ENCODE data around the gene ULK4.

Gene ULK4

DNA sequence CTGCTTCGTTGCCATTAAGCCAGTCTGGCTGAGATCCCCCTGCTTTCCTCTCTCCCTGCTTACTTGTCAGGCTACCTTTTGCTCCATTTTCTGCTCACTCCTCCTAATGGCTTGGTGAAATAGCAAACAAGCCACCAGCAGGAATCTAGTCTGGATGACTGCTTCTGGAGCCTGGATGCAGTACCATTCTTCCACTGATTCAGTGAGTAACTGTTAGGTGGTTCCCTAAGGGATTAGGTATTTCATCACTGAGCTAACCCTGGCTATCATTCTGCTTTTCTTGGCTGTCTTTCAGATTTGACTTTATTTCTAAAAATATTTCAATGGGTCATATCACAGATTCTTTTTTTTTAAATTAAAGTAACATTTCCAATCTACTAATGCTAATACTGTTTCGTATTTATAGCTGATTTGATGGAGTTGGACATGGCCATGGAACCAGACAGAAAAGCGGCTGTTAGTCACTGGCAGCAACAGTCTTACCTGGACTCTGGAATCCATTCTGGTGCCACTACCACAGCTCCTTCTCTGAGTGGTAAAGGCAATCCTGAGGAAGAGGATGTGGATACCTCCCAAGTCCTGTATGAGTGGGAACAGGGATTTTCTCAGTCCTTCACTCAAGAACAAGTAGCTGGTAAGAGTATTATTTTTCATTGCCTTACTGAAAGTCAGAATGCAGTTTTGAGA is 737.6 kb downstream of the ULK4 start:
- Histone ChIP-seq H3K9me3 (ENCODE audit: severe bottlenecking) (no peaks in the 10 kb centered on the region), H3K27me3 (ENCODE audit: insufficient read depth, poor library complexity, severe bottlenecking) (no peaks in the 10 kb centered on the region), H3K27ac (ENCODE audit: poor library complexity, severe bottlenecking) (no peak overlapping the region), H3K4me3 (ENCODE audit: severe bottlenecking) (no peak overlapping the region), H3K36me3 (ENCODE audit: low read depth) (peaks cover 61% of the 10 kb centered on the region), H3K4me1 (ENCODE audit: insufficient read depth, poor library complexity, severe bottlenecking) (peaks cover 19% of the 10 kb centered on the region)
- ATAC-seq (ENCODE audit: low read depth) (peak; percentile 93), DNase-seq (ENCODE audit: low spot score) (no peak)
- TF ChIP-seq, protein P1, sequence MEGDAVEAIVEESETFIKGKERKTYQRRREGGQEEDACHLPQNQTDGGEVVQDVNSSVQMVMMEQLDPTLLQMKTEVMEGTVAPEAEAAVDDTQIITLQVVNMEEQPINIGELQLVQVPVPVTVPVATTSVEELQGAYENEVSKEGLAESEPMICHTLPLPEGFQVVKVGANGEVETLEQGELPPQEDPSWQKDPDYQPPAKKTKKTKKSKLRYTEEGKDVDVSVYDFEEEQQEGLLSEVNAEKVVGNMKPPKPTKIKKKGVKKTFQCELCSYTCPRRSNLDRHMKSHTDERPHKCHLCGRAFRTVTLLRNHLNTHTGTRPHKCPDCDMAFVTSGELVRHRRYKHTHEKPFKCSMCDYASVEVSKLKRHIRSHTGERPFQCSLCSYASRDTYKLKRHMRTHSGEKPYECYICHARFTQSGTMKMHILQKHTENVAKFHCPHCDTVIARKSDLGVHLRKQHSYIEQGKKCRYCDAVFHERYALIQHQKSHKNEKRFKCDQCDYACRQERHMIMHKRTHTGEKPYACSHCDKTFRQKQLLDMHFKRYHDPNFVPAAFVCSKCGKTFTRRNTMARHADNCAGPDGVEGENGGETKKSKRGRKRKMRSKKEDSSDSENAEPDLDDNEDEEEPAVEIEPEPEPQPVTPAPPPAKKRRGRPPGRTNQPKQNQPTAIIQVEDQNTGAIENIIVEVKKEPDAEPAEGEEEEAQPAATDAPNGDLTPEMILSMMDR (IDR thresholded peaks at IDR 0.05; ENCODE audit: poor library complexity, severe bottlenecking), result no peak

DNA sequence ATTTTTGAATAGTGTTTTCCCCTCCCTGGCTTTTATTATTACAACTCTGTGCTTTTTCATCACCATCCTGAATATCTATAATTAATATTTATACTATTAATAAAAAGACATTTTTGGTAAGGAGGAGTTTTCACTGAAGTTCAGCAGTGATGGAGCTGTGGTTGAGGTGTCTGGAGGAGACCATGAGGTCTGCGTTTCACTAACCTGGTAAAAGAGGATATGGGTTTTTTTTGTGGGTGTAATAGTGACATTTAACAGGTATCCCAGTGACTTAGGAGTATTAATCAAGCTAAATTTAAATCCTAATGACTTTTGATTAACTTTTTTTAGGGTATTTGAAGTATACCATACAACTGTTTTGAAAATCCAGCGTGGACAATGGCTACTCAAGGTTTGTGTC is 738.2 kb downstream of the ULK4 start:
- Histone ChIP-seq H3K27ac (ENCODE audit: poor library complexity, severe bottlenecking) (no peak overlapping the region), H3K9me3 (ENCODE audit: severe bottlenecking) (no peaks in the 10 kb centered on the region), H3K4me1 (ENCODE audit: insufficient read depth, poor library complexity, severe bottlenecking) (peaks cover 19% of the 10 kb centered on the region), H3K27me3 (ENCODE audit: insufficient read depth, poor library complexity, severe bottlenecking) (no peaks in the 10 kb centered on the region), H3K4me3 (ENCODE audit: severe bottlenecking) (no peak overlapping the region), H3K36me3 (ENCODE audit: low read depth) (peaks cover 56% of the 10 kb centered on the region)
- no peak for DNase-seq (ENCODE audit: low spot score)
- TF ChIP-seq, protein P1 (IDR thresholded peaks at IDR 0.05; ENCODE audit: poor library complexity, severe bottlenecking), result no peak
- no peak for ATAC-seq (ENCODE audit: low read depth)

DNA sequence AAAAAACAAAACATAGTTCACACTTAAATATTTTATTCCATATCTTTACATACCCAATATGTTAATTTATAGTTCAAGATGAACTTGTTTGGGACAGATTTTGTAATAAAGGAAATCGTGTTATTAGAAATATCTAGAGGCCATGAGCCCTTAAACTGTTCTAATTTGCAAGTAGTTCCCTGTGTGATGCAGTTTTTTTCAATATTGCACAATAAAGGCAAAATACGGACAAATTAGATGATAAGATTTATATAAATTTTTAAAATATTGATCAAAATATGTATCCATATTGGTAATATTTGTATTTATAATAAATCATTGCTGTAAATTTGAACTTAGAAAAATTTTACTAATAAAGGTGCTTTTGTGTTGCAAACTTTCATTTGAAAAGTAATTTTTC is 738.8 kb downstream of the ULK4 start:
- no peaks in the 10 kb centered on the region for H3K27me3 ChIP-seq (ENCODE audit: insufficient read depth, poor library complexity, severe bottlenecking)
- H3K4me3 ChIP-seq (ENCODE audit: severe bottlenecking), result no peak overlapping the region
- no peaks in the 10 kb centered on the region for H3K9me3 ChIP-seq (ENCODE audit: severe bottlenecking)
- no peak overlapping the region for H3K27ac ChIP-seq (ENCODE audit: poor library complexity, severe bottlenecking)
- peaks cover 51% of the 10 kb centered on the region for H3K36me3 ChIP-seq (ENCODE audit: low read depth)
- DNase-seq (ENCODE audit: low spot score) (no peak), ATAC-seq (ENCODE audit: low read depth) (no peak)
- peaks cover 24% of the 10 kb centered on the region for H3K4me1 ChIP-seq (ENCODE audit: insufficient read depth, poor library complexity, severe bottlenecking)
- TF ChIP-seq, protein P1 (IDR thresholded peaks at IDR 0.05; ENCODE audit: poor library complexity, severe bottlenecking), result no peak

DNA sequence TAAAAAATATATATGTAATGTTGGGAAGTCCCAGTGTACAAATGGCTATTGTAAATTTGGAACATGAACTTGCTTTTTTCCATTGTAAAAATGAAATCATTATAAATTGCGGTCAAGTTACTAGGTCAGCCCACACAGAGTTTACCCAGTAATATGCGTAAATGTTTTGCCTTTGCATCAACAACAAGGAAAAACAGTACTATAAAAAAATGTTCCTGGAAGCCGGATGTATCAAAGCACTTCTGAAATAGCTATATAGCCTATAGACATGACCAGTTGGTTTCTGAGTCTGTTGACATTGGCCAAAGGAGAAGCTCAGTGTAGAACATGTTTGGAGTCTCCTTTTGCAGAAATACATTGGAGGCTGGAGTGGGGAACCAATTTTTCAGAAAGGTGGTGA is 739.4 kb downstream of the ULK4 start:
- Histone ChIP-seq H3K9me3 (ENCODE audit: severe bottlenecking) (no peaks in the 10 kb centered on the region), H3K4me3 (ENCODE audit: severe bottlenecking) (no peak overlapping the region), H3K27me3 (ENCODE audit: insufficient read depth, poor library complexity, severe bottlenecking) (no peaks in the 10 kb centered on the region), H3K36me3 (ENCODE audit: low read depth) (peaks cover 51% of the 10 kb centered on the region), H3K27ac (ENCODE audit: poor library complexity, severe bottlenecking) (no peak overlapping the region), H3K4me1 (ENCODE audit: insufficient read depth, poor library complexity, severe bottlenecking) (peaks cover 30% of the 10 kb centered on the region)
- TF ChIP-seq, protein P1 (IDR thresholded peaks at IDR 0.05; ENCODE audit: poor library complexity, severe bottlenecking), result no peak
- DNase-seq (ENCODE audit: low spot score), result no peak
- ATAC-seq (ENCODE audit: low read depth), result no peak

GRCh38 chr3:41222012-41222411 is 739.9 kb downstream of the ULK4 start:
- Histone ChIP-seq H3K36me3 (ENCODE audit: low read depth) (peaks cover 51% of the 10 kb centered on the region), H3K27ac (ENCODE audit: poor library complexity, severe bottlenecking) (no peak overlapping the region), H3K4me3 (ENCODE audit: severe bottlenecking) (no peak overlapping the region), H3K27me3 (ENCODE audit: insufficient read depth, poor library complexity, severe bottlenecking) (no peaks in the 10 kb centered on the region), H3K9me3 (ENCODE audit: severe bottlenecking) (no peaks in the 10 kb centered on the region), H3K4me1 (ENCODE audit: insufficient read depth, poor library complexity, severe bottlenecking) (peaks cover 35% of the 10 kb centered on the region)
- no peak for ATAC-seq (ENCODE audit: low read depth)
- DNase-seq (ENCODE audit: low spot score), result no peak
- TF ChIP-seq, protein P1 (IDR thresholded peaks at IDR 0.05; ENCODE audit: poor library complexity, severe bottlenecking), result no peak
